Measurements from ENCODE around the gene LPAR1. TPM values are rescaled to one million over a fixed set of nuclear protein-coding genes. Genes with fewer than 3 reads are reported as not detected.

LPAR1 gene
- total and polyA plus RNA-seq, 2 donors (not counting 1 experiment from before 2014, with no cell fraction given): 0.06 TPM; not detected in 1

- Mint-ChIP-seq H3K9me3 (ENCODE audit: insufficient read depth) (no peaks in the 10 kb centered on the region), H3K27me3 (peaks cover 19% of the 10 kb centered on the region), H3K27ac (no peak overlapping the region), H3K4me1 (peaks cover 10% of the 10 kb centered on the region), H3K4me3 (no peak overlapping the region)
- ChIA-PET POLR2A (no interaction called here), CTCF (no interaction called here)
- H3K4me1 ChIP-seq (ENCODE audit: control insufficient read depth in 2 of 2, insufficient read depth in 2 of 2, low read length in 2 of 2): peaks cover 6 to 14% of the 10 kb centered on the region in 2 donors
- no peaks in the 10 kb centered on the region for H3K79me2 ChIP-seq (ENCODE audit: control insufficient read depth, insufficient read depth, low read length)
- no peak for DNase-seq
- no peak overlapping the region for H3K4me2 ChIP-seq (replicated peaks; ENCODE audit: low read depth, low read length, poor library complexity, severe bottlenecking)
- H2AFZ ChIP-seq (ENCODE audit: insufficient read depth, low read depth, low read length, poor library complexity, severe bottlenecking): no peak overlapping the region
- H3K36me3 ChIP-seq (replicated peaks in 1 of 2; ENCODE audit: control extremely low read depth in 1 of 2, control insufficient read depth in 1 of 2, extremely low read depth in 1 of 2, insufficient read depth in 2 of 2, low read length in 1 of 2): no peaks in the 10 kb centered on the region
- no peak for ATAC-seq (ENCODE audit: low read depth)
- H3K4me3 ChIP-seq (ENCODE audit: control extremely low read depth in 1 of 5, extremely low read depth in 1 of 5, insufficient read depth in 1 of 5, low read depth in 2 of 5, low read length in 4 of 5): no peak overlapping the region
- H4K20me1 ChIP-seq (ENCODE audit: control insufficient read depth, insufficient read depth, low read length, poor library complexity, severe bottlenecking): no peaks in the 10 kb centered on the region
- peaks cover 0 to 12% (median 4%) of the 10 kb centered on the region in 4 experiments for H3K27me3 ChIP-seq (replicated peaks in 1 of 4; ENCODE audit: control extremely low read depth in 1 of 4, control insufficient read depth in 3 of 4, insufficient read depth in 4 of 4, low read length in 3 of 4)
- intact Hi-C loops (cut with micrococcal nuclease): no loop called here
- H3K9ac ChIP-seq (ENCODE audit: low read length): no peak overlapping the region
- WGBS (ENCODE audit: insufficient coverage): no CpG with 5 or more reads among the region's 5 CpGs
- H3K27ac ChIP-seq (ENCODE audit: low read length in 2 of 2): no peak overlapping the region
- peaks cover 0 to 5% (median 0%) of the 10 kb centered on the region in 3 donors for H3K9me3 ChIP-seq (ENCODE audit: control extremely low read depth in 1 of 3, control insufficient read depth in 2 of 3, insufficient read depth in 1 of 3, low read length in 2 of 3)
- TF ChIP-seq EZH2 (IDR thresholded peaks at IDR 0.05; ENCODE audit: borderline replicate concordance, insufficient read depth, low read depth, low read length, poor library complexity, severe bottlenecking): no peak
- TF ChIP-seq CTCF (IDR thresholded peaks at IDR 0.05): no peak
Measured at GRCh38 chr9:111041902-111042301, 3.6 kb upstream of the LPAR1 start.

- H3K27ac Mint-ChIP-seq: no peak overlapping the region
- peaks cover 6 to 20% of the 10 kb centered on the region in 2 donors for H3K4me1 ChIP-seq (ENCODE audit: control insufficient read depth in 2 of 2, insufficient read depth in 2 of 2, low read length in 2 of 2)
- H3K27me3 Mint-ChIP-seq: peaks cover 33% of the 10 kb centered on the region
Measured at GRCh38 chr9:111040494-111040893, 2.2 kb upstream of the LPAR1 start.

More at GRCh38 chr9:111040494-111040893, 2.2 kb upstream of the LPAR1 start:
- ATAC-seq (ENCODE audit: low read depth) (no peak), DNase-seq (no peak)
- no peak overlapping the region for H3K4me3 Mint-ChIP-seq
- Histone ChIP-seq H3K27me3 (replicated peaks in 1 of 4; ENCODE audit: control extremely low read depth in 1 of 4, control insufficient read depth in 3 of 4, insufficient read depth in 4 of 4, low read length in 3 of 4) (peaks cover 0 to 22% (median 17%) of the 10 kb centered on the region in 4 experiments), H3K79me2 (ENCODE audit: control insufficient read depth, insufficient read depth, low read length) (no peaks in the 10 kb centered on the region), H4K20me1 (ENCODE audit: control insufficient read depth, insufficient read depth, low read length, poor library complexity, severe bottlenecking) (no peaks in the 10 kb centered on the region), H3K4me2 (replicated peaks; ENCODE audit: low read depth, low read length, poor library complexity, severe bottlenecking) (no peak overlapping the region), H3K4me3 (ENCODE audit: control extremely low read depth in 1 of 5, extremely low read depth in 1 of 5, insufficient read depth in 1 of 5, low read depth in 2 of 5, low read length in 4 of 5) (no peak overlapping the region), H3K36me3 (replicated peaks in 1 of 2; ENCODE audit: control extremely low read depth in 1 of 2, control insufficient read depth in 1 of 2, extremely low read depth in 1 of 2, insufficient read depth in 2 of 2, low read length in 1 of 2) (no peaks in the 10 kb centered on the region), H3K9ac (ENCODE audit: low read length) (no peak overlapping the region), H3K9me3 (ENCODE audit: control extremely low read depth in 1 of 3, control insufficient read depth in 2 of 3, insufficient read depth in 1 of 3, low read length in 2 of 3) (peaks cover 0 to 7% (median 0%) of the 10 kb centered on the region in 3 donors), H2AFZ (ENCODE audit: insufficient read depth, low read depth, low read length, poor library complexity, severe bottlenecking) (no peak overlapping the region), H3K27ac (ENCODE audit: low read length in 2 of 2) (no peak overlapping the region)
- TF ChIP-seq CTCF (IDR thresholded peaks at IDR 0.05) (no peak), EZH2 (IDR thresholded peaks at IDR 0.05; ENCODE audit: borderline replicate concordance, insufficient read depth, low read depth, low read length, poor library complexity, severe bottlenecking) (no peak)
- no peaks in the 10 kb centered on the region for H3K9me3 Mint-ChIP-seq (ENCODE audit: insufficient read depth)
- POLR2A ChIA-PET: no interaction called here
- CTCF ChIA-PET: no interaction called here
- 100% methylated on average over 1 of the region's 3 CpGs for WGBS (ENCODE audit: insufficient coverage)
- peaks cover 10% of the 10 kb centered on the region for H3K4me1 Mint-ChIP-seq
- intact Hi-C loops (cut with micrococcal nuclease): no loop called here

Data from B cell (primary cell).